PC-3 (cell line): ENCODE measurements around the gene GMDS. TPM values are rescaled to one million over a fixed set of nuclear protein-coding genes. Genes with fewer than 3 reads are reported as not detected.

Source experiments
- ATAC-seq: fragments of 200-7000 bp; cut with Tn5 transposase; 2 replicates; pipeline ENCODE4 v1.9.1; 2020; ENCODE audit warnings: mild to moderate bottlenecking, moderate library complexity
- BruUV-seq: library from RNA; stranded (reverse); fragments of 400-500 nt; replicated peaks from 2 replicates; lab custom pipeline; 2021; lab: Mats Ljungman, UMichigan
- CTCF ChIA-PET: fragments of 300-600 bp; sonication (Branson Sonifier 250); formaldehyde crosslinking; loops from one replicate; lab custom pipeline; 2022; ENCODE audit warnings: antibody characterized with exemption; lab: Charles Lee
- POLR2A ChIA-PET: fragments of 300-600 bp; sonication (Branson Sonifier 250); formaldehyde crosslinking; loops from one replicate; lab custom pipeline; 2022; ENCODE audit warnings: antibody characterized with exemption; ENCODE audit not compliant: unreplicated experiment; lab: Charles Lee
- DNase-seq: peaks from one replicate; pipeline ENCODE4 v3.0.0-alpha.2; 2015
- H2AFZ ChIP-seq: fragments of 300-600 bp; sonication (generic); 2 replicates; pipeline ENCODE4 v1.6.0; 2016; ENCODE audit warnings: antibody characterized with exemption, low read length
- H3F3A ChIP-seq: fragments of 300-600 bp; sonication (generic); one replicate; pipeline ENCODE4 v1.6.0; 2017; ENCODE audit warnings: antibody characterized with exemption, low read length, control low read depth, mild to moderate bottlenecking; ENCODE audit not compliant: unreplicated experiment
- H3K27ac ChIP-seq: fragments of 300-600 bp; sonication (generic); 2 replicates; pipeline ENCODE4 v1.5.1; 2016; ENCODE audit warnings: mild to moderate bottlenecking, low read length
- H3K27me3 ChIP-seq: fragments of 300-600 bp; sonication (generic); 2 replicates; pipeline ENCODE4 v1.6.1; 2016; ENCODE audit warnings: low read length, mixed read lengths
- H3K36me3 ChIP-seq: fragments of 300-600 bp; sonication (generic); 2 replicates; pipeline ENCODE4 v1.6.1; 2016; ENCODE audit warnings: low read depth, mixed run types, low read length, mixed read lengths
- H3K4me1 ChIP-seq: fragments of 300-600 bp; sonication (generic); 2 replicates; pipeline ENCODE4 v1.5.1; 2016; ENCODE audit warnings: low read length; ENCODE audit not compliant: insufficient read depth
- H3K4me2 ChIP-seq: fragments of 300-600 bp; sonication (generic); 2 replicates; pipeline ENCODE4 v1.6.0; 2016; ENCODE audit warnings: low read length
- H3K4me3 ChIP-seq: fragments of 300-600 bp; sonication (generic); 2 replicates; pipeline ENCODE4 v1.5.1; 2016; ENCODE audit warnings: mild to moderate bottlenecking, low read length, mixed read lengths
- H3K79me2 ChIP-seq: fragments of 300-600 bp; sonication (generic); 2 replicates; pipeline ENCODE4 v1.6.1; 2017; ENCODE audit warnings: low read length, mixed read lengths
- H3K9ac ChIP-seq: fragments of 300-600 bp; sonication (generic); 2 replicates; pipeline ENCODE4 v1.6.0; 2016; ENCODE audit warnings: mild to moderate bottlenecking, low read length
- H3K9me2 ChIP-seq: fragments of 300-600 bp; sonication (generic); replicated peaks from 2 replicates; pipeline ENCODE4 v1.6.1; 2016; ENCODE audit warnings: mixed run types, low read length, mixed read lengths
- H3K9me3 ChIP-seq: fragments of 300-600 bp; sonication (generic); 2 replicates; pipeline ENCODE4 v1.6.1; 2016; ENCODE audit warnings: low read length, mixed read lengths
- H4K20me1 ChIP-seq: fragments of 300-600 bp; sonication (generic); 2 replicates; pipeline ENCODE4 v1.6.1; 2016; ENCODE audit warnings: low read length, mixed read lengths
- EZH2 ChIP-seq: fragments of 300-600 bp; sonication (generic); IDR thresholded peaks from one replicate; pipeline ENCODE4 v1.6.1; 2017; ENCODE audit warnings: antibody characterized with exemption, mild to moderate bottlenecking, low read length; ENCODE audit not compliant: unreplicated experiment
- EZH2phosphoT487 ChIP-seq: fragments of 300-600 bp; sonication (generic); IDR thresholded peaks from 2 replicates; pipeline ENCODE4 v1.6.1; 2018; ENCODE audit warnings: mild to moderate bottlenecking, antibody characterized with exemption, low read length, borderline replicate concordance
- intact Hi-C: fragments of 100-400 bp; cut with micrococcal nuclease; formaldehyde crosslinking; loops from 2 replicates; pipeline ENCODE4 v1.9.0; 2023
- total RNA-seq: library from RNA; depleted of rRNA; stranded (reverse); fragments of >200 nt; gene quantifications from 2 replicates; pipeline ENCODE4 v1.2.3, GENCODE V29; 2014
- TF ChIP-seq, protein P1 (sequence below): fragments of 300-600 bp; sonication (generic); conservative IDR thresholded peaks from 2 replicates; pipeline ENCODE4 v1.5.1; 2017; ENCODE audit warnings: antibody characterized with exemption, low read depth, mild to moderate bottlenecking, low read length

GMDS gene
- total RNA-seq, 1 experiment from 2014 or later = 18.3 TPM

- Histone ChIP-seq H3F3A (no peaks in the 10 kb centered on the region), H3K9me2 (no peaks in the 10 kb centered on the region), H3K9ac (no peak overlapping the region), H3K27me3 (peaks cover 30% of the 10 kb centered on the region), H3K4me2 (no peak overlapping the region), H3K79me2 (no peaks in the 10 kb centered on the region), H3K36me3 (no peaks in the 10 kb centered on the region), H2AFZ (no peak overlapping the region), H3K4me3 (no peak overlapping the region), H4K20me1 (no peaks in the 10 kb centered on the region), H3K9me3 (no peaks in the 10 kb centered on the region), H3K27ac (no peak overlapping the region), H3K4me1 (no peaks in the 10 kb centered on the region)
- DNase-seq (no peak), ATAC-seq (no peak)
- ChIA-PET CTCF (no interaction called here), POLR2A (interaction anchor here (0.6 kb wide), 1 partner anchor 23 kb away, joined by 6 read pairs; no protein-coding TSS in a partner anchor)
- TF ChIP-seq EZH2 (no peak), EZH2phosphoT487 (no peak)
- TF ChIP-seq, protein P1, sequence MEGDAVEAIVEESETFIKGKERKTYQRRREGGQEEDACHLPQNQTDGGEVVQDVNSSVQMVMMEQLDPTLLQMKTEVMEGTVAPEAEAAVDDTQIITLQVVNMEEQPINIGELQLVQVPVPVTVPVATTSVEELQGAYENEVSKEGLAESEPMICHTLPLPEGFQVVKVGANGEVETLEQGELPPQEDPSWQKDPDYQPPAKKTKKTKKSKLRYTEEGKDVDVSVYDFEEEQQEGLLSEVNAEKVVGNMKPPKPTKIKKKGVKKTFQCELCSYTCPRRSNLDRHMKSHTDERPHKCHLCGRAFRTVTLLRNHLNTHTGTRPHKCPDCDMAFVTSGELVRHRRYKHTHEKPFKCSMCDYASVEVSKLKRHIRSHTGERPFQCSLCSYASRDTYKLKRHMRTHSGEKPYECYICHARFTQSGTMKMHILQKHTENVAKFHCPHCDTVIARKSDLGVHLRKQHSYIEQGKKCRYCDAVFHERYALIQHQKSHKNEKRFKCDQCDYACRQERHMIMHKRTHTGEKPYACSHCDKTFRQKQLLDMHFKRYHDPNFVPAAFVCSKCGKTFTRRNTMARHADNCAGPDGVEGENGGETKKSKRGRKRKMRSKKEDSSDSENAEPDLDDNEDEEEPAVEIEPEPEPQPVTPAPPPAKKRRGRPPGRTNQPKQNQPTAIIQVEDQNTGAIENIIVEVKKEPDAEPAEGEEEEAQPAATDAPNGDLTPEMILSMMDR = no peak
- BruUV-seq = no TSS peak
- intact Hi-C loops = no loop called here
These were observed 659.1 kb downstream of the GMDS start for GRCh38 chr6:1586256-1586655.

GRCh38 chr6:1585669-1586049 lies 659.7 kb downstream of the GMDS start:
- ChIA-PET CTCF (no interaction called here), POLR2A (no interaction called here)
- intact Hi-C loops = no loop called here

More at GRCh38 chr6:1585669-1586049, 659.7 kb downstream of the GMDS start:
- TF ChIP-seq EZH2phosphoT487 = no peak
- TF ChIP-seq, protein P1 = no peak
- no peak for TF ChIP-seq EZH2
- Histone ChIP-seq H2AFZ (no peak overlapping the region), H4K20me1 (no peaks in the 10 kb centered on the region), H3K79me2 (no peaks in the 10 kb centered on the region), H3F3A (no peaks in the 10 kb centered on the region), H3K9ac (no peak overlapping the region), H3K4me2 (no peak overlapping the region), H3K36me3 (no peaks in the 10 kb centered on the region), H3K27ac (no peak overlapping the region), H3K4me3 (no peak overlapping the region), H3K27me3 (peaks cover 30% of the 10 kb centered on the region), H3K4me1 (no peaks in the 10 kb centered on the region), H3K9me2 (no peaks in the 10 kb centered on the region), H3K9me3 (no peaks in the 10 kb centered on the region)
- no peak for ATAC-seq
- BruUV-seq = no TSS peak
- DNase-seq = no peak
